Measurements from ENCODE around the gene ITGAL. TPM values are rescaled to one million over a fixed set of nuclear protein-coding genes. Genes with fewer than 3 reads are reported as not detected.
A peak's percentile ranks its signal among the peaks of the same experiment; 100 is the strongest.

Gene ITGAL
- polyA plus RNA-seq, 1 donor = 3.8 TPM

GRCh38 chr16:30569746-30570635, 97.4 kb downstream of the ITGAL start:
- peak in 1 of 2 donors; percentile 23 for DNase-seq
- Histone ChIP-seq H3K27ac (ENCODE audit: low read length) (peak overlapping the region; percentile 99), H3K36me3 (ENCODE audit: control insufficient read depth, insufficient read depth, low read length) (peaks cover 3% of the 10 kb centered on the region), H3K27me3 (ENCODE audit: control insufficient read depth, insufficient read depth, low read length) (no peaks in the 10 kb centered on the region), H3K9me3 (ENCODE audit: control insufficient read depth, low read depth, low read length) (peaks cover 2% of the 10 kb centered on the region), H3K4me1 (ENCODE audit: control insufficient read depth, insufficient read depth, low read length) (peaks cover 16% of the 10 kb centered on the region), H3K4me3 (ENCODE audit: low read length) (no peak overlapping the region)
- WGBS (ENCODE audit: insufficient coverage, low lambda C conversion rate) = no CpG with 5 or more reads among the region's 44 CpGs

GRCh38 chr16:30570636-30571444, 98.3 kb downstream of the ITGAL start:
- H3K4me3 ChIP-seq (ENCODE audit: low read length) = peak overlapping the region; percentile 79
- no peaks in the 10 kb centered on the region for H3K27me3 ChIP-seq (ENCODE audit: control insufficient read depth, insufficient read depth, low read length)
- WGBS (ENCODE audit: insufficient coverage, low lambda C conversion rate) = 40% methylated on average over 2 of the region's 22 CpGs
- DNase-seq = peak; percentile 23 to 70
- H3K27ac ChIP-seq (ENCODE audit: low read length) = peak overlapping the region; percentile 99
- H3K9me3 ChIP-seq (ENCODE audit: control insufficient read depth, low read depth, low read length) = peaks cover 2% of the 10 kb centered on the region
- peaks cover 16% of the 10 kb centered on the region for H3K4me1 ChIP-seq (ENCODE audit: control insufficient read depth, insufficient read depth, low read length)
- H3K36me3 ChIP-seq (ENCODE audit: control insufficient read depth, insufficient read depth, low read length) = peaks cover 3% of the 10 kb centered on the region

GRCh38 chr16:30571445-30572322, 99.1 kb downstream of the ITGAL start, which contains the start of gene ZNF688:
TSS of gene ZNF688 (minus strand) at chr16:30571714. CDS start at chr16:30571629, 85 bp downstream.
- Histone ChIP-seq H3K36me3 (ENCODE audit: control insufficient read depth, insufficient read depth, low read length) (peaks cover 6% of the 10 kb centered on the region), H3K27ac (ENCODE audit: low read length) (peak within 1 kb of the TSS; percentile 99), H3K4me3 (ENCODE audit: low read length) (peak within 1 kb of the TSS; percentile 79), H3K4me1 (ENCODE audit: control insufficient read depth, insufficient read depth, low read length) (peaks cover 16% of the 10 kb centered on the region), H3K9me3 (ENCODE audit: control insufficient read depth, low read depth, low read length) (peaks cover 2% of the 10 kb centered on the region), H3K27me3 (ENCODE audit: control insufficient read depth, insufficient read depth, low read length) (no peaks in the 10 kb centered on the region)
- DNase-seq = peak; percentile 98 to 99
- no CpG with 5 or more reads among the region's 67 CpGs for WGBS (ENCODE audit: insufficient coverage, low lambda C conversion rate)

Other genes starting within 250 kb of the ITGAL start
- 17.6 TPM for gene NPIPB13, start 224.3 kb upstream of the ITGAL start, polyA plus RNA-seq
- 43.5 TPM for gene CD2BP2, start 117.4 kb upstream of the ITGAL start, polyA plus RNA-seq
- 41.5 TPM for gene TBC1D10B, start 102.2 kb upstream of the ITGAL start, polyA plus RNA-seq
- 14.6 TPM for gene MYL11, start 97.9 kb upstream of the ITGAL start, polyA plus RNA-seq
- gene SEPTIN1, start 90.2 kb upstream of the ITGAL start, polyA plus RNA-seq = 5.4 TPM
- 6.4 TPM for gene ZNF48, start 77.3 kb upstream of the ITGAL start, polyA plus RNA-seq
- 4.0 TPM for gene ZNF771, start 65.1 kb upstream of the ITGAL start, polyA plus RNA-seq
- gene DCTPP1, start 42.7 kb upstream of the ITGAL start, polyA plus RNA-seq = 41.6 TPM
- gene SEPHS2, start 26.9 kb upstream of the ITGAL start, polyA plus RNA-seq = 85.3 TPM
- 53.1 TPM for gene ZNF768, start 53.8 kb downstream of the ITGAL start, polyA plus RNA-seq
- gene ZNF747, start 62.1 kb downstream of the ITGAL start, polyA plus RNA-seq = 9.4 TPM
- gene ZNF764, start 85.6 kb downstream of the ITGAL start, polyA plus RNA-seq = 21.2 TPM
- 15.8 TPM for gene ZNF688, start 99.0 kb downstream of the ITGAL start, polyA plus RNA-seq
- gene ZNF785, start 113.0 kb downstream of the ITGAL start, polyA plus RNA-seq = 22.7 TPM
- 8.6 TPM for gene ZNF689, start 137.6 kb downstream of the ITGAL start, polyA plus RNA-seq
- 35.0 TPM for gene PRR14, start 178.2 kb downstream of the ITGAL start, polyA plus RNA-seq
- 97.6 TPM for gene FBRS, start 185.7 kb downstream of the ITGAL start, polyA plus RNA-seq
- 36.8 TPM for gene SRCAP, start 226.4 kb downstream of the ITGAL start, polyA plus RNA-seq

Data from large intestine (tissue), 3 donors.